NCI-H187 (cell line): ENCODE measurements around the gene SPAG17.
"Not testable (repeated sequence)": the region's sequence is repeated elsewhere in the genome, so short reads cannot be mapped to it uniquely, and the experiment has no call there.

ENCODE experiments used
- DNase-seq, 2 experiments: peaks; one replicate each; lab custom pipeline; 2025; lab: John Stamatoyannopoulos, UW

The SPAG17 gene

GRCh38 chr1:117976381-117976780 is 208.6 kb downstream of the SPAG17 start:
- no peak for DNase-seq

GRCh38 chr1:117971777-117972176 is 213.3 kb downstream of the SPAG17 start:
- DNase-seq: no peak

GRCh38 chr1:117970252-117970651 is 214.8 kb downstream of the SPAG17 start:
- DNase-seq: no peak

GRCh38 chr1:117967881-117968280 is 217.1 kb downstream of the SPAG17 start:
- no peak for DNase-seq

GRCh38 chr1:117967477-117967876 is 217.6 kb downstream of the SPAG17 start:
- no peak for DNase-seq

GRCh38 chr1:117964290-117965038 is 220.6 kb downstream of the SPAG17 start:
- DNase-seq: no peak

- DNase-seq: no peak
Observed at GRCh38 chr1:117959364-117959763, 225.7 kb downstream of the SPAG17 start.

- no peak for DNase-seq
Observed at GRCh38 chr1:117952386-117952785, 232.6 kb downstream of the SPAG17 start.

GRCh38 chr1:117942293-117942692 is 242.7 kb downstream of the SPAG17 start:
- no peak for DNase-seq

- DNase-seq: no peak
Observed at GRCh38 chr1:117933769-117934168, 251.3 kb downstream of the SPAG17 start.

GRCh38 chr1:117932576-117932975 is 252.5 kb downstream of the SPAG17 start:
- no peak for DNase-seq

- DNase-seq: no peak
Observed at GRCh38 chr1:117930484-117930883, 254.5 kb downstream of the SPAG17 start.

GRCh38 chr1:117930173-117930447 is 254.9 kb downstream of the SPAG17 start:
- no peak for DNase-seq

GRCh38 chr1:117929343-117930172 is 255.5 kb downstream of the SPAG17 start, which contains the start of the genes GDAP2 and WDR3:
Gene GDAP2 (minus strand): TSS chr1:117929621. CDS start chr1:117920357, 9,264 bp downstream.
Gene WDR3 (plus strand): TSS chr1:117929739. CDS start chr1:117933320, 3,581 bp downstream.
- peak; percentile 89 to 97 for DNase-seq

- DNase-seq: peak; percentile 56
Observed at GRCh38 chr1:117928881-117929342, 256.1 kb downstream of the SPAG17 start.

- no peak for DNase-seq
Observed at GRCh38 chr1:117925981-117926380, 259.0 kb downstream of the SPAG17 start.

- not testable (repeated sequence) for DNase-seq
Observed at GRCh38 chr1:117922717-117923116, 262.3 kb downstream of the SPAG17 start.

- no peak for DNase-seq
Observed at GRCh38 chr1:117921991-117922390, 263.0 kb downstream of the SPAG17 start.

- no peak for DNase-seq
Observed at GRCh38 chr1:117919376-117919775, 265.7 kb downstream of the SPAG17 start.

GRCh38 chr1:117911051-117911450 is 274.0 kb downstream of the SPAG17 start:
- DNase-seq: no peak

- no peak for DNase-seq
Observed at GRCh38 chr1:117905019-117905418, 280.0 kb downstream of the SPAG17 start.

GRCh38 chr1:117904485-117904884 is 280.5 kb downstream of the SPAG17 start:
- DNase-seq: no peak
